NCI-H748 (cell line): ENCODE results near the gene DMC1.
"Not testable (repeated sequence)": the region's sequence is repeated elsewhere in the genome, so short reads cannot be mapped to it uniquely, and the experiment has no call there.

ENCODE experiments used
- DNase-seq: peaks from one replicate; lab custom pipeline; 2025; ENCODE audit not compliant: unreplicated experiment; lab: John Stamatoyannopoulos, UW

DMC1 gene

DNA sequence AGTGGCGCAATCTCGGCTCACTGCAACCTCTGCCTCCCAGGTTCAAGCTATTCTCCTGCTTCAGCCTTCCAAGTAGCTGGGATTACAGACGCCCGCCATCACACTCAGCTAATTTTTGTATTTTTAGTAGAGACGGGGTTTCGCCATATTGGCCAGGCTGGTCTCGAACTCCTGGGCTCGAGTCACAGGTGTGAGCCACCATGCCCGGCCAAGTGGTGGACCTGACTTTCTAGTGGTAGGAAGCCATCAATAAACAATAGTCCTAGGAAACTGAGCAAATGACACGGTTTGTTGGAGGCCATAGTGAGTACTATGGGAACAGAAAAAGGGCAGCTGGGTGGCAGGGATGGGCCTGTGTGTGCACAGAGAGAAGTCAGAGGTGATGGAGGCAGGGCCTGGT lies 99.8 kb downstream of the DMC1 start:
- DNase-seq = not testable (repeated sequence)

DNA sequence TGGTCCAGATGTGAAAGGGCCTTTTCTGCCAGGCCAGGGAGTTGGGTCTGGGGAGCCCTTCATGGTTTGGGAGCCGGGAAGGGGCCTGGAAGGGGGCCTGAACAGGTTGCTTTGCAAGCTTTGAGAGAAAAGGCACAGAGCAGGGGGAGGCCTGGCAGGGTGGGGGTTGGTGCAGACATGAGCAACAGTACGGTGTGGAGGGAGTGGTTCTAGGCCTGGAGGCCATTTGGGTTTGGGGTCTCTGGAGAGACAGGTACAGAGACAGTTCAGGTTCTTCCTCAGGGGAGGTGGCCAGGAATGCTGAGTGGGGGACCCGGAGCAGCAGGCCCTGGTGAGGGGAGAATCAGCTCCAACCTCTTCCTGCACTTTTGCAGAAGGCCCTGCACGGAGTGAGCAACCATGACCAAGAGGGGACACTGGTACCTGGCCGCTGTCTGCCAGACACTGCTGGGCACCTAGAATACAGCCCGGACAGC lies 100.6 kb downstream of the DMC1 start:
- no peak for DNase-seq
